Measurements from ENCODE around the gene C1orf116.
A peak's percentile ranks its signal among the peaks of the same experiment; 100 is the strongest.

C1orf116 gene

DNA sequence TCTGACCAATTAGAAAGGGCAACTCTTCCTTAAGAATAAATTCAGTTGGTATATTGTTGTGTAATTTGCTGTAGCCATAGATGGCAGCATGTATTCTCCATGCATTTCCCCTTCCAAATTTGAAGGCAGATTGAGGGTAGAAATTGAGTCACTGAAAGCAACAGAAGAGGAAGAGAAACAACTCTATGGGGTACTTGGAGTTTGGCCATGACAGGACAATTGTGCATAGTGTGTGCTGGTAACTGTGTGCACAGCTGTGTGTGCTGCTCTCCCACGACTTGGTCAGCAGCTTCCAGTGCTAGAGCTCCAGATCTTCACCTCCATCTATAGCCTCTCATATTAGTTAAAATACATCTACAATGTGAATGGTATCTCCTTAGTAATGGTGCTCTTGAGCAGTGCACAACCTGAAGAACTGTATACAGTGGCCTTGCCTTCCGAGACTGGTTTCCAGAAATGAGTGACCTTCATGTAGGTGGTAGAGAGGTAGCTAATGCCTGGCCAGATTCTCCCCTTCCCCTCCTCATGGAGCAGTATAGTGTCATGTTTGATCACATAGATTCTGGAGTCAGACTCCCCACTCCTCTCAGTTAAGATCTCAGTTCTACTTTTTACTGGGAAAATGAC is 61.4 kb downstream of the C1orf116 start:
- no peaks in the 10 kb centered on the region for H3K27me3 ChIP-seq (ENCODE audit: insufficient read depth, poor library complexity, severe bottlenecking)
- TF ChIP-seq POLR2AphosphoS5 (IDR thresholded peaks at IDR 0.05; ENCODE audit: low read depth) = no peak
- TF ChIP-seq SPI1 (IDR thresholded peaks at IDR 0.05; ENCODE audit: borderline replicate concordance, low read depth) = peak; percentile 27; the same call in 1 of the 2 replicates
- no peak for TF ChIP-seq GABPA (IDR thresholded peaks at IDR 0.05; ENCODE audit: low read depth)
- TF ChIP-seq, protein P1, sequence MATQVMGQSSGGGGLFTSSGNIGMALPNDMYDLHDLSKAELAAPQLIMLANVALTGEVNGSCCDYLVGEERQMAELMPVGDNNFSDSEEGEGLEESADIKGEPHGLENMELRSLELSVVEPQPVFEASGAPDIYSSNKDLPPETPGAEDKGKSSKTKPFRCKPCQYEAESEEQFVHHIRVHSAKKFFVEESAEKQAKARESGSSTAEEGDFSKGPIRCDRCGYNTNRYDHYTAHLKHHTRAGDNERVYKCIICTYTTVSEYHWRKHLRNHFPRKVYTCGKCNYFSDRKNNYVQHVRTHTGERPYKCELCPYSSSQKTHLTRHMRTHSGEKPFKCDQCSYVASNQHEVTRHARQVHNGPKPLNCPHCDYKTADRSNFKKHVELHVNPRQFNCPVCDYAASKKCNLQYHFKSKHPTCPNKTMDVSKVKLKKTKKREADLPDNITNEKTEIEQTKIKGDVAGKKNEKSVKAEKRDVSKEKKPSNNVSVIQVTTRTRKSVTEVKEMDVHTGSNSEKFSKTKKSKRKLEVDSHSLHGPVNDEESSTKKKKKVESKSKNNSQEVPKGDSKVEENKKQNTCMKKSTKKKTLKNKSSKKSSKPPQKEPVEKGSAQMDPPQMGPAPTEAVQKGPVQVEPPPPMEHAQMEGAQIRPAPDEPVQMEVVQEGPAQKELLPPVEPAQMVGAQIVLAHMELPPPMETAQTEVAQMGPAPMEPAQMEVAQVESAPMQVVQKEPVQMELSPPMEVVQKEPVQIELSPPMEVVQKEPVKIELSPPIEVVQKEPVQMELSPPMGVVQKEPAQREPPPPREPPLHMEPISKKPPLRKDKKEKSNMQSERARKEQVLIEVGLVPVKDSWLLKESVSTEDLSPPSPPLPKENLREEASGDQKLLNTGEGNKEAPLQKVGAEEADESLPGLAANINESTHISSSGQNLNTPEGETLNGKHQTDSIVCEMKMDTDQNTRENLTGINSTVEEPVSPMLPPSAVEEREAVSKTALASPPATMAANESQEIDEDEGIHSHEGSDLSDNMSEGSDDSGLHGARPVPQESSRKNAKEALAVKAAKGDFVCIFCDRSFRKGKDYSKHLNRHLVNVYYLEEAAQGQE (IDR thresholded peaks at IDR 0.05; ENCODE audit: insufficient replicate concordance, low read depth) = no peak
- TF ChIP-seq, protein P2, sequence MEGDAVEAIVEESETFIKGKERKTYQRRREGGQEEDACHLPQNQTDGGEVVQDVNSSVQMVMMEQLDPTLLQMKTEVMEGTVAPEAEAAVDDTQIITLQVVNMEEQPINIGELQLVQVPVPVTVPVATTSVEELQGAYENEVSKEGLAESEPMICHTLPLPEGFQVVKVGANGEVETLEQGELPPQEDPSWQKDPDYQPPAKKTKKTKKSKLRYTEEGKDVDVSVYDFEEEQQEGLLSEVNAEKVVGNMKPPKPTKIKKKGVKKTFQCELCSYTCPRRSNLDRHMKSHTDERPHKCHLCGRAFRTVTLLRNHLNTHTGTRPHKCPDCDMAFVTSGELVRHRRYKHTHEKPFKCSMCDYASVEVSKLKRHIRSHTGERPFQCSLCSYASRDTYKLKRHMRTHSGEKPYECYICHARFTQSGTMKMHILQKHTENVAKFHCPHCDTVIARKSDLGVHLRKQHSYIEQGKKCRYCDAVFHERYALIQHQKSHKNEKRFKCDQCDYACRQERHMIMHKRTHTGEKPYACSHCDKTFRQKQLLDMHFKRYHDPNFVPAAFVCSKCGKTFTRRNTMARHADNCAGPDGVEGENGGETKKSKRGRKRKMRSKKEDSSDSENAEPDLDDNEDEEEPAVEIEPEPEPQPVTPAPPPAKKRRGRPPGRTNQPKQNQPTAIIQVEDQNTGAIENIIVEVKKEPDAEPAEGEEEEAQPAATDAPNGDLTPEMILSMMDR (IDR thresholded peaks at IDR 0.05; ENCODE audit: insufficient read depth, low read length) = no peak
- H3K4me3 ChIP-seq (replicated peaks; ENCODE audit: insufficient read depth, low read length) = no peak overlapping the region
- peak; percentile 36 to 79 for DNase-seq (ENCODE audit: low read depth in 1 of 2, low spot score in 1 of 2)
- H3K27ac ChIP-seq (replicated peaks) = no peak overlapping the region

DNA sequence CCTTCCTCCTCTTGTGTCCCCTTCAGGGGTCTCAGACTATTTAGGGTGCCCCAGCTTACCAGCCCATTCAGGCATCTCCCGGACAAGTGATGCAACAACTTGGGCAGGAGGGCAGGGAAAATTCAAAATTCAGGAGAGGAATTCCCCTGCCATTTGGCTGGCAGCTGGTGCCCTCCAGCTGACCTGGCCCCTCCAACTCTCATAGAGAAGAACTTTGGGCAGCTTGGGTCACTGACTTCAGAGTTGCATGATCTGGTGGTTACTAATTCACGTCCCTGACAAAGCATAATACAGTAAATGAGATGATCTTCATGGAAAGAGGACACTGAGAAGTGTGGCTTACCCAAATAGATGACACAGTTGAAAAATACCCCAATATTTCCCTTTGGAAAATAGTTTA is 62.1 kb downstream of the C1orf116 start, which contains the start of gene FCAMR:
FCAMR (minus strand) TSS at position 15 of the 400 bp plus-strand sequence. CDS start 335 bp downstream, outside the sequence.
- no peak for DNase-seq (ENCODE audit: low read depth in 1 of 2, low spot score in 1 of 2)
- no peaks in the 10 kb centered on the region for H3K27me3 ChIP-seq (ENCODE audit: insufficient read depth, poor library complexity, severe bottlenecking)
- no peak within 1 kb of the TSS for H3K27ac ChIP-seq (replicated peaks)

DNA sequence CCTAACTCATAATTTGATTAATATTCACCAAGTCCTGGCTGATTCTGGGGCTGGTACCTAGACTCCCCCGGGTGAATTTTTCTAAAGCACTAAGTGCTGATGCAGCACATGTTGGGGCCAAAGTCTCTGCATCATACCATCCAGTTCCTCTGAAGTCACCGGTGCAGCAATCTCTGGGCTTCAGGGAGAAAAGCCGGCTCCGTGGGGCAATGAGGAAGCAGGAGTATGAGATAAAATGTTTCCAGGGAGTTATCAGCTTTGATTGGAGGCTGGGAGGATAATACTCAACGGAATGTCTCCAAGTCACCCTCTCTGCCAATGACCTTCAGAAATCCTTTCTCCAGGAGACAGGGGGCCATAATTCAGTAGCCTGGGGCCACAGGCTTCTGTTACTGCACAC is 63.5 kb downstream of the C1orf116 start:
- TF ChIP-seq, protein P2 (IDR thresholded peaks at IDR 0.05; ENCODE audit: insufficient read depth, low read length) = no peak
- TF ChIP-seq GABPA (IDR thresholded peaks at IDR 0.05; ENCODE audit: low read depth) (no peak), POLR2AphosphoS5 (IDR thresholded peaks at IDR 0.05; ENCODE audit: low read depth) (no peak), SPI1 (IDR thresholded peaks at IDR 0.05; ENCODE audit: borderline replicate concordance, low read depth) (no peak)
- TF ChIP-seq, protein P1 (IDR thresholded peaks at IDR 0.05; ENCODE audit: insufficient replicate concordance, low read depth) = no peak
- no peak overlapping the region for H3K27ac ChIP-seq (replicated peaks)
- H3K27me3 ChIP-seq (ENCODE audit: insufficient read depth, poor library complexity, severe bottlenecking) = no peaks in the 10 kb centered on the region
- H3K4me3 ChIP-seq (replicated peaks; ENCODE audit: insufficient read depth, low read length) = no peak overlapping the region
- no peak for DNase-seq (ENCODE audit: low read depth in 1 of 2, low spot score in 1 of 2)

More for the DNA sequence above, 62.1 kb downstream of the C1orf116 start, which contains the start of gene FCAMR:
- TF ChIP-seq GABPA (IDR thresholded peaks at IDR 0.05; ENCODE audit: low read depth) (no peak), SPI1 (IDR thresholded peaks at IDR 0.05; ENCODE audit: borderline replicate concordance, low read depth) (no peak), POLR2AphosphoS5 (IDR thresholded peaks at IDR 0.05; ENCODE audit: low read depth) (no peak)
- TF ChIP-seq, protein P2 (IDR thresholded peaks at IDR 0.05; ENCODE audit: insufficient read depth, low read length) = no peak
- TF ChIP-seq, protein P1 (IDR thresholded peaks at IDR 0.05; ENCODE audit: insufficient replicate concordance, low read depth) = no peak
- H3K4me3 ChIP-seq (replicated peaks; ENCODE audit: insufficient read depth, low read length) = no peak within 1 kb of the TSS
